H1 (cell line): ENCODE data around the gene RNF114. TPM values are rescaled to one million over a fixed set of nuclear protein-coding genes. Genes with fewer than 3 reads are reported as not detected.

Experiments
- CTCF ChIA-PET: fragments of 300-600 bp; sonication (Branson Sonifier 250); formaldehyde crosslinking; loops from one replicate; lab custom pipeline; 2021; ENCODE audit not compliant: partially characterized antibody; lab: Charles Lee
- POLR2A ChIA-PET: fragments of 300-600 bp; sonication (Branson Sonifier 250); formaldehyde crosslinking; loops from one replicate; lab custom pipeline; 2021; ENCODE audit warnings: inconsistent platforms; ENCODE audit not compliant: partially characterized antibody; lab: Charles Lee
- DNase-seq, 2 experiments: peaks; one replicate each; pipeline versions ENCODE4 v3.0.0 to v3.0.0-alpha.2; 2010 to 2022; ENCODE audit warnings: low spot score in 2 of 2, low read depth in 1 of 2, mixed read lengths in 1 of 2
- FAIRE-seq: peaks from 2 replicates; lab custom pipeline; 2011; peaks lifted over from hg19 to GRCh38; lab: Jason Lieb, UNC
- H2AFZ ChIP-seq: 2 replicates; pipeline ENCODE4 v1.8.1; 2012; ENCODE audit warnings: low read length, inconsistent platforms
- H2AK5ac ChIP-seq: 2 replicates; pipeline ENCODE4 v1.6.1; 2013; ENCODE audit warnings: low read depth, low read length
- H2BK120ac ChIP-seq: replicated peaks from 2 replicates; pipeline ENCODE3; 2013; ENCODE audit warnings: low read depth, low read length, inconsistent platforms
- H2BK12ac ChIP-seq: 2 replicates; pipeline ENCODE4 v1.6.1; 2013; ENCODE audit warnings: low read depth, low read length
- H2BK15ac ChIP-seq: 2 replicates; pipeline ENCODE4 v1.6.1; 2013; ENCODE audit warnings: low read length
- H2BK20ac ChIP-seq: 2 replicates; pipeline ENCODE4 v1.6.1; 2013; ENCODE audit warnings: low read length
- H2BK5ac ChIP-seq: 2 replicates; pipeline ENCODE4 v1.6.1; 2013; ENCODE audit warnings: low read depth, low read length
- H3K14ac ChIP-seq: 2 replicates; pipeline ENCODE4 v1.6.1; 2013; ENCODE audit warnings: inconsistent platforms; ENCODE audit not compliant: insufficient read length
- H3K18ac ChIP-seq: 2 replicates; pipeline ENCODE4 v1.6.1; 2013; ENCODE audit warnings: low read length; ENCODE audit errors: extremely low read depth
- H3K23ac ChIP-seq: 2 replicates; pipeline ENCODE4 v1.6.1; 2013; ENCODE audit warnings: inconsistent platforms; ENCODE audit not compliant: insufficient read length
- H3K23me2 ChIP-seq: 2 replicates; pipeline ENCODE4 v1.6.1; 2013; ENCODE audit warnings: low read depth, low read length
- H3K27ac ChIP-seq: 2 replicates; pipeline ENCODE4 v1.6.1; 2011; ENCODE audit warnings: low read depth, low read length, inconsistent platforms
- H3K27me3 ChIP-seq, 4 experiments: replicated peaks in 1 of 4; 1 replicate in 1 of 4; 2 replicates in 3 of 4; pipeline versions ENCODE4 v1.6.1 to v1.8.1; 2011 to 2013; ENCODE audit warnings: low read length in 3 of 4, mild to moderate bottlenecking in 3 of 4, inconsistent platforms in 2 of 4, mixed read lengths in 2 of 4, moderate library complexity in 1 of 4; ENCODE audit not compliant: control insufficient read depth in 3 of 4, insufficient read depth in 3 of 4; ENCODE audit errors: extremely low read depth in 1 of 4
- H3K36me3 ChIP-seq, 4 experiments: 2 replicates each; pipeline versions ENCODE4 v1.6.1 to v1.8.1; 2011 to 2013; ENCODE audit warnings: mild to moderate bottlenecking in 4 of 4, low read length in 3 of 4, moderate library complexity in 2 of 4, control low read depth in 1 of 4, inconsistent platforms in 1 of 4; ENCODE audit not compliant: insufficient read depth in 4 of 4, control insufficient read depth in 2 of 4
- H3K4ac ChIP-seq: replicated peaks from 2 replicates; pipeline ENCODE3; 2013; ENCODE audit warnings: low read length, low read depth, mixed read lengths, inconsistent platforms; ENCODE audit not compliant: insufficient read length
- H3K4me1 ChIP-seq, 4 experiments: replicated peaks in 1 of 4; 1 replicate in 1 of 4; 2 replicates in 3 of 4; pipeline versions ENCODE4 v1.6.1 to v1.8.1; 2011 to 2013; ENCODE audit warnings: low read length in 3 of 4, inconsistent platforms in 2 of 4, mixed read lengths in 1 of 4; ENCODE audit not compliant: insufficient read depth in 4 of 4, control insufficient read depth in 3 of 4
- H3K4me2 ChIP-seq, 2 experiments: 2 replicates each; pipeline versions ENCODE4 v1.6.1 to v1.8.1; 2011 to 2013; ENCODE audit warnings: low read depth in 2 of 2, low read length in 2 of 2, control low read depth in 1 of 2, inconsistent platforms in 1 of 2, mild to moderate bottlenecking in 1 of 2; ENCODE audit not compliant: insufficient read depth in 1 of 2
- H3K4me3 ChIP-seq, 4 experiments: fragments of 200-600, 300-600 bp in 1 of 4; sonication (generic), shearing (Covaris generic), sonication (Bioruptor Twin) in 1 of 4; 2 replicates each; pipeline versions ENCODE4 v1.5.1 to v1.8.1; 2011 to 2016; ENCODE audit warnings: low read length in 4 of 4, low read depth in 3 of 4, control low read depth in 2 of 4, inconsistent platforms in 2 of 4, mild to moderate bottlenecking in 2 of 4, mixed read lengths in 1 of 4, moderate library complexity in 1 of 4; ENCODE audit not compliant: insufficient read depth in 2 of 4; ENCODE audit errors: extremely low read depth in 1 of 4
- H3K56ac ChIP-seq: replicated peaks from 2 replicates; pipeline ENCODE3; 2013; ENCODE audit warnings: low read depth, mild to moderate bottlenecking, mixed read lengths, low read length, inconsistent platforms; ENCODE audit not compliant: insufficient read length
- H3K79me1 ChIP-seq: 2 replicates; pipeline ENCODE4 v1.6.1; 2013; ENCODE audit warnings: low read depth, low read length, control low read depth
- H3K79me2 ChIP-seq, 2 experiments: 2 replicates each; pipeline versions ENCODE4 v1.6.1 to v1.8.1; 2012 to 2013; ENCODE audit warnings: low read length in 2 of 2, mild to moderate bottlenecking in 2 of 2, inconsistent platforms in 1 of 2; ENCODE audit not compliant: insufficient read depth in 2 of 2, control insufficient read depth in 1 of 2
- H3K9ac ChIP-seq, 4 experiments: replicated peaks in 1 of 4; 1 replicate in 1 of 4; 2 replicates in 3 of 4; pipeline versions ENCODE4 v1.6.1 to v1.8.1; 2011 to 2013; ENCODE audit warnings: low read depth in 3 of 4, low read length in 3 of 4, control low read depth in 2 of 4, mild to moderate bottlenecking in 2 of 4, moderate library complexity in 2 of 4, inconsistent platforms in 1 of 4; ENCODE audit errors: extremely low read depth in 1 of 4
- H3K9me3 ChIP-seq, 2 experiments: 2 replicates each; pipeline versions ENCODE4 v1.6.1 to v1.8.1; 2012 to 2013; ENCODE audit warnings: mild to moderate bottlenecking in 2 of 2, moderate library complexity in 2 of 2, control low read depth in 1 of 2, inconsistent platforms in 1 of 2, low read depth in 1 of 2, low read length in 1 of 2, mixed read lengths in 1 of 2; ENCODE audit not compliant: insufficient read depth in 2 of 2
- H4K20me1 ChIP-seq, 2 experiments: replicated peaks in 1 of 2; 2 replicates each; pipeline versions ENCODE3 to v1.8.1; 2011 to 2013; ENCODE audit warnings: inconsistent platforms in 2 of 2, low read length in 2 of 2, mild to moderate bottlenecking in 1 of 2; ENCODE audit not compliant: insufficient read depth in 2 of 2, control insufficient read depth in 1 of 2
- H4K5ac ChIP-seq: 2 replicates; pipeline ENCODE4 v1.6.1; 2013; ENCODE audit warnings: low read length, low read depth, mixed read lengths, inconsistent platforms; ENCODE audit not compliant: insufficient read length
- H4K8ac ChIP-seq: 2 replicates; pipeline ENCODE4 v1.8.0; 2013; ENCODE audit warnings: mild to moderate bottlenecking, moderate library complexity, low read length, inconsistent platforms; ENCODE audit not compliant: insufficient read depth; ENCODE audit errors: extremely low read depth
- H4K91ac ChIP-seq: replicated peaks from 2 replicates; pipeline ENCODE3; 2013; ENCODE audit warnings: low read length, mixed read lengths, inconsistent platforms; ENCODE audit not compliant: insufficient read length
- PHF8 ChIP-seq: fragments of 200-600 bp; sonication (generic); conservative IDR thresholded peaks from 2 replicates; pipeline ENCODE4 v1.7.1; 2012; ENCODE audit warnings: low read depth, mild to moderate bottlenecking, inconsistent platforms, low read length, moderate library complexity
- WGBS, 2 experiments: shearing (Covaris generic) in 1 of 2; methylation state at CpG; one replicate each; pipeline versions ENCODE4 v1.1.6 to v1.1.7; 2013 to 2015; ENCODE audit warnings: low lambda C conversion rate in 2 of 2, mixed read lengths in 2 of 2, inconsistent platforms in 1 of 2, low coverage in 1 of 2, missing lambda C conversion rate in 1 of 2; ENCODE audit not compliant: insufficient replicate concordance in 2 of 2, insufficient coverage in 1 of 2, insufficient read length in 1 of 2; ENCODE audit errors: extremely low coverage in 1 of 2, missing lambda C conversion rate in 1 of 2; 5-methylcytosine and 5-hydroxymethylcytosine counted together
- polyA plus RNA-seq, 7 experiments: library from polyadenylated mRNA; depleted of rRNA in 3 of 7; stranded (reverse) in 5 of 7; unstranded in 2 of 7; fragments of >200 nt in 5 of 7; fragments of 200-250 nt in 2 of 7; gene quantifications; 1 replicate in 5 of 7; 2 replicates in 1 of 7; 4 replicates in 1 of 7; pipeline versions ENCODE4 v1.2.1 to v1.2.3, GENCODE V29; 2011 to 2013; ENCODE audit warnings: missing spikeins in 2 of 7, mixed read lengths in 2 of 7
- total RNA-seq: library from RNA; stranded (reverse); fragmentation: NEBNext Ultra II Directional; extraction: Animal tissue kit (Norgen Biotek cat#: 25700); gene quantifications from 2 replicates; pipeline ENCODE4 v1.2.1, GENCODE V29; 2021

RNF114 gene
- total and polyA plus RNA-seq, 2 of the 8 experiments (the other 6 are each of a cell fraction or from before 2014, with no cell fraction given): 81.7 to 89.9 TPM

GRCh38 chr20:49906101-49906604 lies 30.0 kb upstream of the RNF114 start:
- no peak overlapping the region for H4K5ac ChIP-seq
- ChIA-PET CTCF (interaction anchor here (0.6 to 16.4 kb wide), 8 partner anchors 7 to 370 kb away, joined by 3 to 199 read pairs (median 5); no protein-coding TSS in a partner anchor), POLR2A (interaction anchor here (1.1 to 2.8 kb wide), 2 partner anchors 9 to 14 kb away, joined by 3 to 7 read pairs; partner anchors contain the start of gene SPATA2)

More at GRCh38 chr20:49906101-49906604, 30.0 kb upstream of the RNF114 start:
- H2BK5ac ChIP-seq: no peak overlapping the region
- peaks cover 0 to 18% of the 10 kb centered on the region in 2 experiments; a peak in 1 of 4 replicates for H3K79me2 ChIP-seq
- H3K18ac ChIP-seq: no peak overlapping the region
- no peak overlapping the region for H2BK15ac ChIP-seq
- 97% methylated on average over 36 of the region's 37 CpGs; no CpG with 5 or more reads in 1 of the 2 experiments for WGBS, 2 experiments
- no peak overlapping the region for H3K27ac ChIP-seq
- no peak overlapping the region for H3K14ac ChIP-seq
- no peak overlapping the region for H3K23ac ChIP-seq
- peaks cover 2 to 23% of the 10 kb centered on the region in 2 experiments for H4K20me1 ChIP-seq
- FAIRE-seq: no peak
- no peak overlapping the region for H3K56ac ChIP-seq
- H4K91ac ChIP-seq: no peak overlapping the region
- H3K79me1 ChIP-seq: peaks cover 8% of the 10 kb centered on the region
- DNase-seq: no peak
- H3K4me2 ChIP-seq: no peak overlapping the region
- no peaks in the 10 kb centered on the region for H3K4me1 ChIP-seq
- no peak overlapping the region for H2BK120ac ChIP-seq
- H2BK12ac ChIP-seq: no peak overlapping the region
- H3K23me2 ChIP-seq: no peaks in the 10 kb centered on the region
- no peak overlapping the region for H3K4me3 ChIP-seq
- peaks cover 3 to 29% (median 9%) of the 10 kb centered on the region in 4 experiments; a peak in 5 of 8 replicates for H3K36me3 ChIP-seq
- no peak overlapping the region; the same call in 1 of the 2 replicates for H4K8ac ChIP-seq
- H3K9me3 ChIP-seq: no peaks in the 10 kb centered on the region
- no peaks in the 10 kb centered on the region for H3K27me3 ChIP-seq
- H2BK20ac ChIP-seq: no peak overlapping the region
- no peak for TF ChIP-seq PHF8
- no peak overlapping the region for H3K4ac ChIP-seq
- H3K9ac ChIP-seq: no peak overlapping the region
- H2AFZ ChIP-seq: no peak overlapping the region
- H2AK5ac ChIP-seq: no peak overlapping the region
